ENCODE data around the gene CACNA1G. TPM values are rescaled to one million over a fixed set of nuclear protein-coding genes. Genes with fewer than 3 reads are reported as not detected.

CACNA1G gene
- total and polyA plus RNA-seq, 9 donors, result 1.0 to 39.1 (median 4.7) TPM

DNA sequence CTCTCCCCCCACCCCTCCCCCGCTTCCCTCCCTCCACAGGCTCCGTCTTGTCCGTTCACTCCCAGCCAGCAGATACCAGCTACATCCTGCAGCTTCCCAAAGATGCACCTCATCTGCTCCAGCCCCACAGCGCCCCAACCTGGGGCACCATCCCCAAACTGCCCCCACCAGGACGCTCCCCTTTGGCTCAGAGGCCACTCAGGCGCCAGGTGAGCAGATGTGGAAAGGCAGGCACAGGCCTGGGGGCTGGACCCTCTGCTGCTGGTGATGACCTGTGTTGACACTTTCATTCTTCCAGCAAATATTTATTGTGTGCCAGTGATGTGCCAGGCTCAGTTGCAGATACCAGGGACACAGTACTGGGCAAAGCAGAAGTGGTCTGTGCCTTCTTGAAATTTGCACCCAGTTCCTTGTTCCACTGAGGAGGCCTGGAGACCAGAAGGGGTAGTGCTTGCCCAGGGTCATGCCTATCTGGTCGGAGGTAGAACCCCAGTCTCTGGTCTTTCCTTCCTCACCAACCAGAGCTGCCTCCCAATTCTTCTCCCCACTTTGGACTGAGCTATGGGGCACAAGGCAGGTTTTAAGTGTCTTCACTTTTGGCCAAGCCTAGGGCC is 63.9 kb downstream of the CACNA1G start:
- intact Hi-C loops (cut with DNase I), result loop anchor here in 2 of 4 donors (5.0 to 10.0 kb wide), 2 partner anchors 72 to 140 kb away; no protein-coding TSS in a partner anchor
- H3K36me3 ChIP-seq, result no peaks in the 10 kb centered on the region
- 89 to 91% (median 90%) methylated on average over 7 of the region's 7 CpGs for WGBS, 3 donors
- H3K4me3 ChIP-seq, result no peak overlapping the region
- no peaks in the 10 kb centered on the region for H3K9me3 ChIP-seq
- H3K27ac ChIP-seq, result no peak overlapping the region
- no peaks in the 10 kb centered on the region for H3K27me3 ChIP-seq
- DNase-seq, result no peak
- peaks cover 3% of the 10 kb centered on the region for H3K4me1 ChIP-seq (ENCODE audit: insufficient read depth)
- no peak for TF ChIP-seq POLR2A (IDR thresholded peaks at IDR 0.05)
- no peak for TF ChIP-seq CTCF (IDR thresholded peaks at IDR 0.05)
- TF ChIP-seq EP300 (IDR thresholded peaks at IDR 0.05), result no peak

GRCh38 chr17:50625032-50625871 is 64.7 kb downstream of the CACNA1G start:
- TF ChIP-seq POLR2A (IDR thresholded peaks at IDR 0.05) (no peak), CTCF (IDR thresholded peaks at IDR 0.05) (no peak), EP300 (IDR thresholded peaks at IDR 0.05) (no peak)
- no peak for DNase-seq
- Histone ChIP-seq H3K27me3 (no peaks in the 10 kb centered on the region), H3K36me3 (no peaks in the 10 kb centered on the region), H3K27ac (no peak overlapping the region), H3K4me1 (ENCODE audit: insufficient read depth) (peaks cover 3% of the 10 kb centered on the region), H3K9me3 (no peaks in the 10 kb centered on the region), H3K4me3 (no peak overlapping the region)
- intact Hi-C loops (cut with DNase I), result loop anchor here in 2 of 4 donors (5.0 to 10.0 kb wide), 2 partner anchors 78 to 140 kb away; partner anchors contain the start of gene SPATA20 (in 2 of the 2)
- WGBS, 3 donors, result 90 to 91% (median 91%) methylated on average over 19 of the region's 19 CpGs

GRCh38 chr17:50626037-50626574 is 65.6 kb downstream of the CACNA1G start:
- no peaks in the 10 kb centered on the region for H3K36me3 ChIP-seq
- H3K27me3 ChIP-seq, result no peaks in the 10 kb centered on the region
- no peak overlapping the region for H3K27ac ChIP-seq
- TF ChIP-seq EP300 (IDR thresholded peaks at IDR 0.05), result no peak
- TF ChIP-seq POLR2A (IDR thresholded peaks at IDR 0.05), result no peak
- TF ChIP-seq CTCF (IDR thresholded peaks at IDR 0.05), result peak; percentile 75 to 81 (median 77)
- WGBS, 3 donors, result 40 to 53% (median 47%) methylated on average over 17 to 19 of the region's 19 CpGs
- no peak overlapping the region for H3K4me3 ChIP-seq
- H3K9me3 ChIP-seq, result no peaks in the 10 kb centered on the region
- H3K4me1 ChIP-seq (ENCODE audit: insufficient read depth), result peaks cover 3% of the 10 kb centered on the region
- DNase-seq, result peak; percentile 74 to 88 (median 83)
- intact Hi-C loops (cut with DNase I), result loop anchor here in 3 of 4 donors (2.0 to 10.0 kb wide), 4 partner anchors 75 to 145 kb away; partner anchors contain the start of gene SPATA20 (in 2 of the 3)

- H3K9me3 ChIP-seq, result no peaks in the 10 kb centered on the region
- peaks cover 3% of the 10 kb centered on the region for H3K4me1 ChIP-seq (ENCODE audit: insufficient read depth)
- no peaks in the 10 kb centered on the region for H3K27me3 ChIP-seq
- H3K36me3 ChIP-seq, result no peaks in the 10 kb centered on the region
- H3K4me3 ChIP-seq, result no peak overlapping the region
- TF ChIP-seq EP300 (IDR thresholded peaks at IDR 0.05) (no peak), CTCF (IDR thresholded peaks at IDR 0.05) (no peak), POLR2A (IDR thresholded peaks at IDR 0.05) (no peak)
- no peak overlapping the region for H3K27ac ChIP-seq
- intact Hi-C loops (cut with DNase I), result loop anchor here in 3 of 4 donors (2.0 to 10.0 kb wide), 4 partner anchors 76 to 146 kb away; partner anchors contain the start of gene SPATA20 (in 2 of the 3)
- DNase-seq, result peak in 1 of 5 donors; percentile 12
- 84 to 87% (median 87%) methylated on average over 17 of the region's 17 CpGs for WGBS, 3 donors
Observed at GRCh38 chr17:50627036-50627781, 66.7 kb downstream of the CACNA1G start.
